GM21515 (cell line): ENCODE results near the gene SLC17A8.
A peak's percentile ranks its signal among the peaks of the same experiment; 100 is the strongest.

Experiments
- ATAC-seq: cut with Tn5 transposase; IDR thresholded peaks from one replicate; pipeline ENCODE4 v1.9.1; 2021; ENCODE audit not compliant: unreplicated experiment

Gene SLC17A8

DNA sequence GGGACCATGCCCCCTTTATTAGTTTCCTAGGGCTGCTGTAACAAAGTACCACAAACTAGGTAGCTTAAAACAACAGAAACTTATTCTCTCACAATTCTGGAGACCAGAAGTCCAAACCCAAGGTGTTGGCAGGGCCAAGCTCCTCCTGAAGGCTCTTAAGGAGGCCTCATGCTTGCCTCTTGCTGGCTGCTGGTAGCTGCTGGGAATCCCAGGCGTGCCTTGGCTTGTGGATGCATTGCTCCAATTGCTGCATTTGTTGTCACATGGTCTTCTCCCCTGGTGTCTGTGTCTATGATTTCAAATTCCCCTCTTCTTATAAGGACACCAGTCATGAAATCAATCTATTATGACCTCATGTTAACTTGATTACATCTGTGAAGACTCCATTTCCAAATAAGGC, 11.2 kb downstream of the SLC17A8 start:
- ATAC-seq = no peak

- no peak for ATAC-seq
Observed at GRCh38 chr12:100371146-100371545, 14.3 kb downstream of the SLC17A8 start.

GRCh38 chr12:100372853-100373640, 16.2 kb downstream of the SLC17A8 start:
- ATAC-seq = no peak

- ATAC-seq = no peak
Observed at GRCh38 chr12:100375038-100375735, 18.3 kb downstream of the SLC17A8 start.

DNA sequence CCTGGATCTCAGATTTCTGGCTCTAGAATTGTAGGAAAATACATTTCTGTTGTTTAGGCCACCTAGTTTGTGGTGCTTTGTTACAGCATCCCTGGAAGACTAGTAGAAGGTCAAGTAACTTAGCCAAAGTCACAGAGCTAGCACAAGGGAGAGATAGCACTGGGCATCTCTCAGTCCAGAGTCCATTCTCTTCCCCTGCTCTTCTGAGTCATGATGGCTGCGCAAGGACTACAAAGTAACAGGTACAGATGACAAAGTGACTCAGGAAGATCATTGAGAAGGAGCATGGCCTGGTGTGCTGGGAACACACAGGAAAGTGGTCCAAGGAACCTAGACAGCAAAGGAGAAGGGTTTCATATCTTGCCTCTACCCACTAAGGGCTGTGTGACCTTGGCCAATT, 19.3 kb downstream of the SLC17A8 start:
- no peak for ATAC-seq

- ATAC-seq = no peak
Observed at GRCh38 chr12:100381379-100381778, 24.5 kb downstream of the SLC17A8 start.

DNA sequence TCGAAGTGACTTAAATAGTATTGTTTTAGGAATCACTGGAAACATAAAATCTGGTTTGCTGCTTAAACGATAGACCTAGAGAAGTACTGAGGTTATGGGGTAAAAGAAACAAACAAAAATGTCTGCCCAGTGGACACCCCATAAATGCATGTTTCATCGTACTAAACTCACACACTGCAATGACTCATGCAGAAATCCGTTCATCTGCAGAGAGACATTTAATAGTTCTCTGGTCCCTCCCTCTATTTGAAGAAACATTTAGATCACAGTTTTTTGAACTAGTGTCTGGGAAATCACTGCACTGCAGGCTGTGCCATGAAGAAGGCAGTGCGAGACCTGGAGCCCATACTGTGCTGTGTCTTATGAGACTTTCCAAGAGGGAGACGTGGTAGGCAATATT, 25.5 kb downstream of the SLC17A8 start:
- ATAC-seq = no peak

GRCh38 chr12:100383586-100384558, 27.0 kb downstream of the SLC17A8 start:
- ATAC-seq = no peak

GRCh38 chr12:100384559-100384935, 27.7 kb downstream of the SLC17A8 start:
- no peak for ATAC-seq

GRCh38 chr12:100388382-100388781, 31.5 kb downstream of the SLC17A8 start:
- ATAC-seq = no peak

- no peak for ATAC-seq
Observed at GRCh38 chr12:100391856-100392255, 35.0 kb downstream of the SLC17A8 start.

DNA sequence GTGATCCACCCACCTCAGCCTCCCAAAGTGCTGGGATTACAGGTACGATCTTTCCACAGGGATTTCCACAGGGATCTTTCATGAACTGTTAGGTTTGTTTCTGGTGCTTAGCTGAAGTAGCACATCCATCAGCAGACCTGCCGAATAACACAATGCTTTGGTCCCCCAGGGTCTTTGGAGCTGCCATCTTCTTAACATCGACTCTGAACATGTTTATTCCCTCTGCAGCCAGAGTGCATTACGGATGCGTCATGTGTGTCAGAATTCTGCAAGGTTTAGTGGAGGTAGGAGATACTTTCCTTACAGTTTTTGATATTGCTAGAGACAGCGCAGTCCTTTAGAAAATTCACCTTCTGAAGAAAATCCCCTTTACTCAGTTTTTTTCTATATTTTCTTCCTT, 36.3 kb downstream of the SLC17A8 start:
- no peak for ATAC-seq

GRCh38 chr12:100395811-100396210, 38.9 kb downstream of the SLC17A8 start:
- no peak for ATAC-seq

DNA sequence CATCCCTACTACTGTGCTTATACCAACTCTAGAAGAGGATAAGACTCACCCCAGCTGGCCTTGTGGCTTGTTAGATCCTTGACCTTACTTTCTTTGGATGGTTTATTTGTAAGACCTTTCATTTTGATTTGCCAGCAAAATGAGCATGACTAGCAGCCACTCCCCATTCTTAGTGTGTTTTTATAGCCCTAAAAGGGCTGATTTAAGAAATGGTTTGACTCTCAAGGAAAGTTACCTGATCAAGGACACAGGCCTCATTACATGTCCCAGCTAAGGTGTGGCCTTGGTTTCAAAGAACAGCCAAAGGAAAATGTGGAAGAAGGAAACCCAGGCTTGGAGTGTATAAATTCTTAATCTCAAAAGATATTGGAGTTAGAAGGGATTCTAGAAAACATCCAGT, 41.4 kb downstream of the SLC17A8 start:
- ATAC-seq = no peak

DNA sequence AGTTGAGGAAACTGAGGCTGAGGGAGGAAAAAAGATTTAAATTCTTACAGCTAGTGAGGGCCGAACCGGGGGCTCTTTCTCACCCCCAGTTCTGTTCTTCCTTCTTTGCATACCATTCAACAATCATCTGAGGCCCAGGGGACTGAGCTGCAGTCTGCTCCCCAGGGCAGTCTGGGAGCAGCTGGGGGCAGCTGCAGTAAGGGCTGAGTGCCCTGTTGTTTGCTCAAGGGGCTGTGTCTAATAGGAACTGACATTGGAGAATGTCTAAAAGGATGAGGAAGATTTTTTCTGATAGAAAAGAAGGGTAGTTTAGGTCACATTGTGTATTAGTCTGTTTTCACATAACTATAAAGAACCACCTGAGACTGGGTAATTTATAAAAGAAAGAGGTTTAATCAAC, 42.2 kb downstream of the SLC17A8 start:
- ATAC-seq = no peak

- no peak for ATAC-seq
Observed at GRCh38 chr12:100401660-100402059, 44.8 kb downstream of the SLC17A8 start.

DNA sequence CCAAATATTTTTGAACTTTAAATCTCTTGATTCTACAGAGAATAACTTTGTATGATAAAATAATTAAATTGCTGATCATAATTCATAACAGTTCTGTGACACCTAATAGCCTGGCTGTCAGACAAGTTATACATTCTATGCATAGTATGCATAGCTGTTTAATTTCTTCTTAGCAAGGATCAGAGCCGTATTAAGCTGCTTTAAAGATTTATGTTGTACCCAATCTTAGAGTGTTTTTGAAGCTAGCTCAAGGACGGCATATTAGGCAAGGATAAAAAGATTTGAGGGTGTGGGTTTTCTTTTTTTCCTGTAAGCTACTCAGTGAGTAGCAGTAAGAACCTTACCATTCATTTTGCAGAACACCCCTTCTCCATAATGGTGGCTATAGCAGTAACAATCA, 45.9 kb downstream of the SLC17A8 start:
- ATAC-seq = no peak

DNA sequence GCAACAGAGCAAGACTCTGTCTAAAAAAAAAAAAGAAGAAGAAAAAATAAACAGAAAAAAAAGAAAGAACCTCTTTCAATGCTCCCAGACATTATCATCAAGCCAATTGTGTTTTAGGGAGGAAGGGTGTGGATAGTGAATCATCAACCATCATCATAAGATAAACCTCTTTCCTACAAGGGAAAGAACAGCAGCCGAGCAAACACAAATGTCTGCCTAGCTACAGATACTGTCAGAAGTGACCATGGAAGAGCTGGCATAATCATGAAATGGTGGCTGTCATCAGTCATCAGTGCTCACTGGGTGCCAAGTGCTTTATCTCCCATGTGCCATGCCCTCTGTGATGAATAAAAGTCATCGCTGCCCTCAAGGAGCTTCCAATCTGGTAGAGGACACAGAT, 46.6 kb downstream of the SLC17A8 start:
- ATAC-seq = no peak

DNA sequence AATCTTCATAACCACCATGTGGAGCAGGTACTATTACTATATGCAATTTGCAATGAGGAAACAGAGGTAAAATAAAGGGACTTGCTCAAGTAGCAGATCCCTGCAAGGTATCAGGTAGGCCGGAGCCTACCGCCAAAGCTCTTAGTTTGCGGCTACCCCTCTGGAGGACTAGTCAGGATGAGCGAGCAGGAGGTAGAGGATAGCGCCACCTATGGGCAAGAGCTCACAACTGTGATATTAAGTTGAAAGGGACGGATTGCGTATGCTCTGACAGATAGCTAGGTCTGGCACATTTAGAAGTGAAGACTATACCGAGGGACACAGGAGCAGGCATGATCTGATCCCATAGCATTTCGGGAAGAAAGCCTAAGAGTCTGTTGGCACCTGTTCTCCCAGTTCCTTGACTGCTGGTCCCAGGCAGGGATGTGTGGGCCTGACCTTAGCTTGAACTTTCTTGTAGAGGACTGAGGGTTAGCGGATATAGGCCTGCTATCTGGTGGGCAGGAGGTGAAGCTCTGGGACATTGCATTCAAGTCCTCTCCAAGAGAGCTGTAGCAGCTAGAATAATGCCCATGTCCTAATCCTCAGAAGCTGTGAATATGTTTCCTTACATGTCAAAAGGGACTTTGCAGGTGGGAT, 48.0 kb downstream of the SLC17A8 start:
- ATAC-seq = peak; percentile 93

DNA sequence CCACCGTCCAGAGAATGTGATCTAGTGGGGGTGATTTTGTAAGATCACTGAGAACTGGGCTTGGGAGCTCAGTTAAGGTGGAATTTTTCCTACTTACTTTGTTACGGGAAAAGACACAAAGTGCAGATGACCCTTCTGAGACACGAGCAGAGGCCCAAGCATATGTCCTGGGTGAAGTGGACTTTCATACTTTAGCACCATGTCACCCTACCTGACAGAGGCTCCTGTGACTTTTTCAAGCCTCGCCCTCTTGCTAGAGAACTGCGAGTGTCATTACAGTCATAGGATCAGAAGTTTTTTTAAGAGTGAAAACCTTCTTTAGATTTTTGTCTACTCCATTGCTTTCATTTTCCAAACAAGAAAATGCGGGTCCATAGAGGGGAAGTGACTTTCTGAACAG, 56.1 kb downstream of the SLC17A8 start:
- ATAC-seq = no peak

- ATAC-seq = no peak
Observed at GRCh38 chr12:100414739-100415138, 57.9 kb downstream of the SLC17A8 start.
